ENCODE measurements around the gene CLASP1.

Gene CLASP1

GRCh38 chr2:121368836-121369235, 280.4 kb downstream of the CLASP1 start:
- DNase-seq (ENCODE audit: low spot score), result no peak
- TF ChIP-seq CTCF (IDR thresholded peaks at IDR 0.05; ENCODE audit: extremely low read depth, missing control alignments), result no peak

DNA sequence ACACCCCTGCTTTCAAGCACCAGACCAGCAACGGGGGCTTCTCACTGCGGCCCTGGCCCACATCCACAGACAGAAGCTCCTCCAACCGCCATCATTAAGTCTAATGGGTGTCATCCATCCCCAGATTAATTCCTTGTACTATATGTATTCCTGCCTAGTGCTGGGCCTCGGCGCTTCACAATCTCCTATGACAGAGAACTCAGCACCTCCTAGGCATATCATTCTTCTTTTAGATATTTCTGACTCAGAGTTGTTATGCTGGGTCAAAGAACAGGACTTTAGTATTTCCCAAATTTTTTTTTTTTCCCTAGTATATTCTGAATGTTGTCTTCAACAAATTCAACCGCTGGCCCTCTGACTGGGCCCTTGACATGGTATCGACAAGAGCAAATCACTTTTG, 281.1 kb downstream of the CLASP1 start:
- no peak for TF ChIP-seq CTCF (IDR thresholded peaks at IDR 0.05; ENCODE audit: extremely low read depth, missing control alignments)
- DNase-seq (ENCODE audit: low spot score), result no peak

DNA sequence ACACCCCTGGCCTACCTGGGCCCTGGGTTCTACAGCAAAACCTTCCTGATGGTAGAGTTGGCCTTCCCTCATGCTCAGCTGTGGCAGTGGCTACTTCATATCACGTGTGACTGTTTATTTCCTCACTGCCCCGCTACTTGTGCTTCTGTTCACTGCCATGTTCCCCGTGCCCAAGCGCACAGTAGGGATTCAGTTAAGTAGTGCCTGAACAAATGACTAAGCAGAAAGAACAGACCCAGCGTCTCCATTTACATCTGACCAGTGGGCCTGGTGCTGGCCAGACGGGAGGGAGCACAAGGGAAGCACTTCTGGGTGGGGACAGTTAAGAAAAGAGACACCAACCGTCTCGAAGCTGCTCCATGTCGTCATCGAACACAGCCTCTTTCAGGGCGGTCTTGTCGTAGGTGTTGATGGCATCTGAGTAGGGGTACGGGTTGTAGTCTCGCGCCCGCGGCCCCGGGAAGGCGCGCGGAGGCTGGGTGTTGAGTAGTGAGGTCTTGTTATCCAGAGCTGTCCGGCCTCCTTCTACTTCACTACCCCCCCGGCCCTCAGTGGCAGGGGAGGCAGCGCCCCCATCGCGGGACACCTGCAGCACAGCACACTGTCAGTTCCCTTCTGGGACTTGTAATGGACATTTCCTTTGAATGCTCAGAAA, 281.9 kb downstream of the CLASP1 start:
- DNase-seq (ENCODE audit: low spot score), result no peak
- no peak for TF ChIP-seq CTCF (IDR thresholded peaks at IDR 0.05; ENCODE audit: extremely low read depth, missing control alignments)

GRCh38 chr2:121366040-121366439, 283.2 kb downstream of the CLASP1 start:
- TF ChIP-seq CTCF (IDR thresholded peaks at IDR 0.05; ENCODE audit: extremely low read depth, missing control alignments), result no peak
- no peak for DNase-seq (ENCODE audit: low spot score)

DNA sequence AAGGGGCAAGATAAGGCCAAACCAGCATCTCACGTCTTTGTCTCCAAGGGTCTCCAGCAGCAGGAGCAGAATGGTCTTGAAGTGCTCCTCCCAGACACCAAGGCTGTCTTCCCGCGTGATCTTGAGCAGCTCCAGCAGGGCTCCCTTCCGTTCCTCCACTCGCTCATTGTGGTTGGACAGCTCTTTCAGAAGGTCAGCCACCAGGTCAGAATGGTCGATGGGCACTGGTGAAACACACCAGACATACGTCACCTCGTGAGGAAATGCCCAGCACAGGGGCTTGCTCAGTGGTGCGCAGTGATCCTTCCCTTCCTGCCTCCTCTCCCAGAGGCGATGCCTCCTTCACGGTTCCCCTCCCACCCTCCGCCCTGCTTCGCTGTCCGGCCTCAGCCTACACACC, 284.2 kb downstream of the CLASP1 start:
- no peak for TF ChIP-seq CTCF (IDR thresholded peaks at IDR 0.05; ENCODE audit: extremely low read depth, missing control alignments)
- no peak for DNase-seq (ENCODE audit: low spot score)

DNA sequence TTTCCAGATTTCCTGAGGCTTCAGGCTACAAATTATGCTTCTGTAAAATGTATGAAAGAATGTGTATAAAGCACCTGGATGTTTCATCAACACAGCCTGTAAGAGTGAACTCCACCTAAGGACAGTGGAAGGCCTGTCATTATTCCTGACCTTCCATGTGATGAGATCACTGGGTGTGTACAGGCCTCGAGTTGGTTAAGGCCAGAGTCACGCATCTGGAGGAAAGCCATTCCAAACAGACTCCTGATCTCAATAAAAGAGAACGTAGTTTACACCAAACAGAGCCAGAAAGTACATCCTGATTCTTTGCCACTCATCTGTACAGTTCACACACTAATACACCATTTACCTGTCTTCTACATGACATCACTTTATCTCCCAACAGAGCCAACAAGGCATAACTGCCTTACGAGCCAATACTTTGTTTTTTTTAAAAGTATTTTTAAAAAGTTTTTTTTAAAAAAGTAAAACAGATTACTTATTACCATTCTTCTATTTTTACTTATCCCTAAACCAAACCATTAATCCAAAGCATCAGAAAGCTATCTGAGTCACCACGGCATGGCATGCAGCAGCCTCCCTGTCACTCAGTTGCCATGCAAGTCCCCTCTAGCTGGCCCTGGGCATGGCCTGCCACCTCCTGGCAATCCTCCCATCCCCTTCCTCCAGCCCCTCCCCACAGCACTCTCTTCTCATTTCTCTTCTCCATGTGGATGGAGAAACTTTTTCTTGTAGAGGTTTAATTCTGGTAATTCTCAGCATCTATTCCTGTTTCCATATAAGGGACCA, 285.4 kb downstream of the CLASP1 start:
- TF ChIP-seq CTCF (IDR thresholded peaks at IDR 0.05; ENCODE audit: extremely low read depth, missing control alignments), result no peak
- no peak for DNase-seq (ENCODE audit: low spot score)

DNA sequence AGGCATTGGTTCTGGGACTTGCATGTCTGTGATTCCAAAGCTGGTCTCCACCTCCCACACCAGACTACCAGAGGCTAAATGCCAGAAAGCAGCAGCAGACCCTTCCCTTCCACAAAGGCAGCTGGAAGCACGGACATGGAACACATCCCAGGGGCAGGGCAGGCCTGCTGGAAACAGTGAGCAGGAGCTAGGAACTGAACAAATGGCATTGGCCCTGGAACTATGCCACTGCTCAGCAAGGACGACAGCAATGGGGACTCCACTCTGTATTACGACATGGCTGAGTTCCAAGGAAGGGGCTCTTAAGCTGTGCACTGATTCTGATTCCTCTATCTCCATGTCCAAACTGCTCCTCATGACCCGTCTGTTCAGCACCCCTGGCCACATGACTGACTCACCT, 286.5 kb downstream of the CLASP1 start:
- no peak for TF ChIP-seq CTCF (IDR thresholded peaks at IDR 0.05; ENCODE audit: extremely low read depth, missing control alignments)
- DNase-seq (ENCODE audit: low spot score), result no peak
